ENCODE measurements around the gene CHCHD4. TPM values are rescaled to one million over a fixed set of nuclear protein-coding genes. Genes with fewer than 3 reads are reported as not detected.

CHCHD4 gene
- 13.2 TPM for total RNA-seq

DNA sequence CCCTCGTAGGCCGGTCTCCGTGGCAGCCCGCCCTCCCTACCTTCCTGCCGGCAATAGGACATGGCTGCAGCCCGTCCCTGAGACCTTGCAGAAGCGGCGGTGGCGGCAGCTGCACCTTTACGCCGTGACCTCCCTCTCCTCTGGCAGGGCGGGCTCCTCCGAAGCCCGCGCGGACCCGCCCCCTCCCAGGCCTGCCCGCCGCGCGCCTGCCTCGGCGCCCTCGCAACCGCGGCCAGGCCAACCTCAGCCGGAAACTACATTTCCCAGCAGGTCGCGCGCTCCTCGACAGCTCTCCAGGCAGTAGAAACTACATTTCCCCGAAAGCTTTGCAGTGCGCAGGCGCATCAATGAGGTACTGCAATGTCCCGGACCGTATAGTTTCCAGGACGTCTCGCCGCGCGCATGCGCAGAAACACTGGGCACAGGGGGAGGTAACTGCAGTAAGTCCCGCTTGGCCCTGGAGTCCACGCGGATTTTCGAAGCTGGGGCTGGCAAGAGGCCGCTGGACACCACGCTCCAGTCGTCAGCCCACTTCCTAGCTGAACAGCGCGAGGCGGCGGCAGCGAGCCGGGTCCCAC lies at the start of gene CHCHD4, which contains the start of gene TMEM43:
Gene CHCHD4, minus strand, starts transcription at position 256 of the 578 bp plus-strand sequence. Its CDS starts 194 bp downstream, at position 62.
Gene TMEM43, plus strand, starts transcription at position 438 of the 578 bp plus-strand sequence. CDS start 142 bp downstream, outside the sequence.
- peak; percentile 100 for DNase-seq (ENCODE audit: low spot score)

DNA sequence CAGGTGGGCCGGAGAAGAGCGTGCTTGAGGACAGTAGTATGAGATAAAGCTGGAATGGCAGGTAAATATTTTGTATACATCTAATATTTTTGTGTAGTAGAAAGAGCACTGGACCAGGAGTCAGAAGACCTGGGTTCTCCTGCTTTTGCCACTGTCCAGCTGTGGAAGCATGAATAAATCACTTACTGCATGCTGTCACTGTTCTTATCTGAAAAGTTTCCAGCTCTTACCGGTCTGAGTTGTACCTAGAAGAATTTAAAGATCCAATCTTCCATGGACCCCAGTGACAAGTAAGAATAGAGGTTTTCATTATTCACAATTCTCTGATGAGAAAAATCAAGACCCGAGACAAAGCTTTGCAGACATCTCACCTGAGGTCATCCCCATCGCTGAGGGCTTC lies 47.8 kb upstream of the CHCHD4 start:
- no peak for DNase-seq (ENCODE audit: low spot score)

DNA sequence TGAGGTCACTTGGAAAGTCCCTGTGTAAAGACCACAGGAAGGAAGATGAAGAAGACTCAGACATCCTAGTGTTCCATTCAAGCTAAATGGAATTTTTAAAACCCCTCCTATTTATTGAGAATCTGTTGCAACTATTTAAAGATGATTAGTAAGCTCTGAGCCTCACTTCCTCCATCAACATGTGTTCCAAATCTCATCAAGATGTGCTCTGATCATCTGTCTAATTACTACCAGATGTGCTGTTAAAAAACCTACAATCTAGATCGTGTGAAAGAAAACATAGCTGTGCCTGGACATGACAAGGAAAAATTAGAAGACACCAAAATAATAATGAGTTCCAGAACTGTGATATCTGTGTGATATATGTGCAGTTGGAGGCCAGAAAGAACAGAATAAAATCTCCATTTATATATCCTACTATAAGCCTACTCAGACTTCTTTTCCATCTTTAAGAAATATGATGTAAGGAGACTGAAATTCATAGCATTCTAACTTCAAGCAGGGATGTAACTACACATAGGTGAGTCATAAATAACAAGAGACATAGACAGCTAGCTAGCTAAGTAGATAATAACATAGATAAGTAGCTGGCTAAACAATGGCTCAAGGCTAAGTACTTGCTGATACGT lies 46.0 kb upstream of the CHCHD4 start:
- no peak for DNase-seq (ENCODE audit: low spot score)

DNA sequence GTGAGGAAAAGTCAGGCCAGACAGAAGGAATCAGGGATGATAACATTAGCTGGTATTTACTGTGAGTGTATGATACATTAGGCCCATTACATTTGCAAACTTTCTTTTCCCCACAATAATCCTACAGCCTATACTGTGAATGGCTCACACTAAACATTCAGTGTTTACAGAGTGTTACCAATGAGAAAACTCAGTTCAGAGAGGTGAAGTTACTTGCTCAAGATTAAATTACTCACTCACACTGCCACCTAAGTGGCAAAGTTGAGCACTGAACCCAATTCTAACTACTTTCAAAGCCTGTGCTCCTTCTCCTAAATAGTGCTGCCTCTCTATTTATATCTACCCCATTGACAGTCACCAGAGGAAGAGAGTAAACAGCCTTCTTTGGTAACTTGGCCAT lies 45.2 kb upstream of the CHCHD4 start:
- DNase-seq (ENCODE audit: low spot score) = no peak

DNA sequence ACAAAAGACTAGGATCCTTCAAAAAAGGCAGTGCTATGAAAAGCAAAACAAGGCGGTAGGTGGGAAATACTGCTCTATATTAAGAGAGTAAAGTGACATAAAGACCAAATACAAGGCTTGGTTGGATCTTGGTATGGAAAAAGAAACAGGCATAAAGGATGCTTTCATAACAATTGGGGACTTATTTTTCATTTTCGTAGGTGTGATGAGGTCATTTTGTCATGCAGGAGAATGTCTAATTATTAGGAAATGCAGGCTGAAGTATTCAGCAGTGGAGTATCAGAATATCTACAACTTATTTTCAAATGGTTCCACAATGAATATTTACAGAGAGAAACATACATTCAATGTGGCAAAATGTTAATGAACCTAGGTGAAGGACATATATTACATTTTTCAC lies 44.8 kb upstream of the CHCHD4 start:
- DNase-seq (ENCODE audit: low spot score) = no peak

DNA sequence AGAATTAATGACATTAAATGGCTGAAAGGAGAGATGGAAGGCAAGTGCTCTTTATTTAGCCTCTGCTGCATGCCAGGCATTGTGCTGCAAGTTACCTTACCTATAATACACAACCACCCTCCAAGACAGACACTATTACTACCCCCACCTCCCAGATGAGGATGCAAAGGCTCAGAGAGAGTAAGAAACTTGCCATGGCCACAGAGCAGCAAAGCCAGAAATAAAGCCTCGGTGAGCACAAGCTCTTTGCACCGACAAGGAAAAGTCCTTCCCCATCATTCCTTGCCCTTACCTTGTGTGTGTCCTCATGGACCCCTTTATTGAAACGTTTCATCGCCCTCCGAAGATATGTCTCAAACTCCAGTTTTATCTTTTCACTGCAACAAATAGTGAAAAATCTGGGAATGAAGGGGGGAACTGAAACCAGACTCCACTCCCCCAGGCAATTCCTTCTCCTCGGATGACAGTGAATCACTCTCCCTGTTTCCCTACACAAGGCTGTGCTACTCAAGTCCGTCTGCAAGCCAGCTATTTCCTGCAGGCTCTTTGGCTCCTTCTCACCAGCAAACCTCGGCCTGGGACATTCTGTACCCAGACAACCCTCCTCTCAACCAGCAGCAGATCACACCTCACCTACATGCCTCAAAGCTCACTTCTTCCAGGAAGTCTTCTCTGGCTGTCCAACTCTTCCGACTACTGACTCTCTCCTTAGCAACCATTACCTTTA lies 42.4 kb upstream of the CHCHD4 start:
- no peak for DNase-seq (ENCODE audit: low spot score)

DNA sequence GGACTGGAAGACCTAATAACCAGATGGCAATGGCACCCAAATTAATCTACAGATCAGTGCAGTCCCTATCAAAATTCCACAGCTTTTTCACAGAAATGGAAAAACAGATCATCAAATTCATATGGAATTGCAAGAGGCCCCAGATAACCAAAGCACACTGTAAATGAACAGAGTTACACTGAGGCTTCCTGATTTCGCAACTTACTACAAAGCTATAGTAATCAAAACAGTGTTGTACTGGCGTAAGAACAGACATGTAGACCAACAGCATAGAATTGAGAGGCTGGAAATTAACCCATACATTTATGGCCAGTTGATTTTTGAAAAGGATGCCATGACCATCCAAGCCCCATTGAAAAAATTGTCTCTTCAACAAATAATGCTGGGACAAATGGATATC lies 37.5 kb upstream of the CHCHD4 start:
- DNase-seq (ENCODE audit: low spot score) = no peak

DNA sequence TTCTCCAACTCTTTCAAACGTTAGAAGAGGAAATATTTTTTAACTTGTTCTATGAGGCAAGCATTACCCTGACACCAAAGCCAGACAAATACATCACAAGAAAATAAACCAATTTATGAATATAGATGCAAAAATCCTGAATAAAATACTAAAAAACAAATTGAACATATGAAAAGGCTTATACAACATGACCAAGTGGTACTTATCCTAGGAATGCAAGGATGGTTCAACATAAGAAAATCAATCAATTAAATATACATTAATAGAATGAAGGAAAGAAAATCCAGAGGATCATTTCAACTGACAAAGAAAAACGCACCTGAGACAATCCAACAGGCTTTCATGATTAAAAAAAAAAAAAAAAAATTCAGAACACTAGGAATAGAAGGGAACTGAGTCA lies 36.6 kb upstream of the CHCHD4 start:
- no peak for DNase-seq (ENCODE audit: low spot score)

DNA sequence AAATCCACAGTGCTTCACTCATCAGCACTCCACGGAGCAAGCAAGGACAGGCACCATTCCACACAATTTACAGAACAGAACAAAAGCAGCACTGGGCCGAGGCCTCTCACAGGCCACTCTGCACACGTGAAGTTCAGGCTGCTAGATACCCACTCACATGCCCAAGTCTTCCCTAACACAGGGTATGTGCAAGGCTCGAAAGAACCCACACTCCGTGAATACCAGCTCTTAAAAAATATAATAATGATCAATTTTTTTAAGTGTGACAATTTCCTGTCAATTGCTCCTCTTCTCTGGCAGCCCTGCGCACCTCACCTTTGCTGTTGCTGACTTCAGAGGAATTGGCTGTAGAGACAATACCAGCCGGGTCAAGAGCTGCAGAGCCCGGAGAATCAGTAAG lies 34.8 kb upstream of the CHCHD4 start:
- DNase-seq (ENCODE audit: low spot score) = no peak

DNA sequence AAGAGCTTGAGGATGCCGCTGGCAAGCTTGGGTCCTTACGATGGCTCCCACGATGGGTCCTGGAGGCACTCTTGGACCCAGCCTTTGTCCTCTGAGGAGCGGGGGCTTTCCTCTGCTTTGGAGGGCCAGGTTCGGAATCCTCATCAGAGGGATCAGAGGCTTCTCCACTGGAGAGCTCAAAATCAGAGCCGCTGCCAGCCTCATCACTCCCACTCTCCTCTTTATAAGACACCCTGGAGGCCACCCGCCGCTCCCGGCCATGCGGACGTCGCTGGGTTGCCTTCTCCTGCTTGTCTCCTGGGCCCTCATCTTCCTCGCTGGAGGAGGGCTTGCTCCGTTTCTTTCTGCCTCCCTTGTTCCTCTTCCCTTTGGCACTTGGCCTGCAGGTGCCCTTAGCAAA lies 33.7 kb upstream of the CHCHD4 start:
- DNase-seq (ENCODE audit: low spot score) = no peak

DNA sequence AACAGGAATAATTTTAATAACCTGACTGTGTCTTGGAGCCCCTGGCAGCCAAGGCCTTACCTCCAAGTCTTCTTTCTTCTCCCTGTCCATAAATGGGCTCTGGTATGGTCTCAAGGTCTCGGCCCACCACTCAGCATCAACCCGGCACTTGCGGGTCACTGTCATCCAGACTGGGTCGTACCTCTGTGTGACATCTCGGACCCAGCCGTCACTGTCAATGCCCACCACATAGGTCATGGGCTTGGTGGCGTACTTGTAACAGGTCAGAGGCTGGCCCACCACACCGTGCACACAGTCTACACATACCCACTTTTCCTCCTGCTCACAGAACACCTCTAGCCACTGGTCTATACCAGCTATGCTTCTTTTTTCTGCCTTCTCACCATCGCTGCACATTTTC lies 33.3 kb upstream of the CHCHD4 start:
- no peak for DNase-seq (ENCODE audit: low spot score)

DNA sequence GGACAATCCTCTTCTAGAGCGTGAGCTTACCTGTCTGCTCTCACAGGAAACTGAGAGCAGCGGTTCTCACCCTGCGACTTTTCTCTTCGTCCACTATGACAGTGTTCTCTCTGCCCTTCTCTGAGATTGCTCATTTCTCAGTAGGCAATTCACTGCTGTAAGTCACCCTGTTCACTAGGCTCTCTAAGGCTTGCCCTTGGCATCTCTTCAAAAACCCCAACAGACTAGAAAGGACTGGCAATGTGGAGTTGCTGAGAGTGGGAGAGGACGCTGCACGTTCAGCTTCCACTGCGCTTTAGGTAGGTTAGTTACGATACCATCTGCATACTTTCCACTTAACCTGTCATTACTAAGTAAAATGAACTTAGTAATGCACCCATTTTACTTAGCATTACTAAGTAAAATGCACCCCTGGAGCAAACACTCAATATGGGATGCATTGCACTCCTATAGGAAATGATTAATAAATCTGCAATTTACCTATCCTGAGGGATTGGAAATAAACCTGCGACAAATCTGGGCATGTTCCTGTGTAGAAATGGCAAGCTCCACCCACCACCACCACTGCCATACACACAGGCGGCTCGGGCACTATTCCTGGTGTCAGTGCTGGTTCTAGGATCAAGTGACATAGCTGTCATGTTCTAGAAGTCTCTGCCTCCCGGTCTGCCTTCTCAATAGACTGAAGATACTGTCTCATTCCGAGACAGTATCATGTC lies 32.3 kb upstream of the CHCHD4 start:
- DNase-seq (ENCODE audit: low spot score) = no peak

DNA sequence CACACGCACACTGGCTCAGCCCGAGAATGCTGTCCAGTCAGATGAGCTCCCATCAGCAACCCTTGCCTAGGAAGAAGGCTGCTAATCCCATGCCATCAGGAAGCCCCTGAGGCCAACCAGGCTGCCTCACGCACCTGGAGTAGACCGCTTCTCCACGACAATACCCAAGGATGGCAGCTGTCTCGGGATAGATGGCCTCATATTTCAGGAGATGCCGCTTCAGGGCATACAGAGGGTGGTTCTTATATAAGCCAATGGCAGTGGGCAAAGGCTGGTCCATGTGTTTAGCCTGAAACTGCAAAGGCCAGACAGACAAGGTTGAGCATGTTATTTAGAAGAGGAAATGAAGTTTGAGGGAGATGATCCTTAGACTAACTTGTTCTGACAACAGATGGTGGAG lies 31.5 kb upstream of the CHCHD4 start:
- DNase-seq (ENCODE audit: low spot score) = no peak

DNA sequence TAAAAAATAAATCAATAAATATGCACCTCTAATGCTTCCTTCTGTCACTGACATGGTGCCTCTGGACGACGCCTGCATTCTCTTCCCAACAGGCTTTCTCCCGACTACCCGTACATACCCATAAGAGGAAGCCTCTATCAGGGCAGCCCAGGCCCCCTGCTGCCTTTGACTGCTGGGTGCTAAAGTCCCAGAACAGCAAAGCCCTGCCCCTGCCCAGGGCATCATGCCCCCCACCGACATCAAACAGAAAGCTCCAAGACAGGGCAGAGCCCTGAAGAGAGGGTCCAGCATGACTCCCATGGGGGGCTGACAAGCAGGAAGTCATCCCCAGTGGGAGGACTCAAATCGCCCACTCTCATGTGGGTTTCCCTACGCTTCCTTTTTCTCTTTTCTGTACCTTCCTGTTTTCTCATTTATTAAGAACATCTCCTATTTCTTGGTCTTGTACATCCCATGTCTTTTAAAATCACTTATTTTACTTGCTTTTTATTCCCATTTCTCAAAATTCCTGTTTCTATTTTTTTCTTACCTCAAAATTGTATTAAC lies 30.3 kb upstream of the CHCHD4 start:
- DNase-seq (ENCODE audit: low spot score) = no peak

DNA sequence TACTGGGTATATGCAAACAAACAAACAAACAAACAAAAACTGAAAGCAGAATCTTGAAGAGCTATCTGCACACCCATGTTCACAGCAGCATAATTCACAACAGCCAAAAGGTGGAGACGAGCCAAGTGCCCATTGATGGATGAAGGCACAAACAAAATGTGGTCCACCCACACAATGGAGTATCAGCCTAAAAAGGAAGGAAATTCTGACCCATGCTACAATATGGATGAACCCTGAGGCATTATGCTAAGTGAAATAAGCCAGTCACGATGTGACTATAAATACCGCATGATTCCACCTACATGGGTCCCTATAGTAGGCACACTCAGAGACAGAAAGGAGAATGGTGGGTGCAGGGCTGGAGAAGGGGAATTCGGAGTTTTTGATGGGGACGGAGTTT lies 29.6 kb upstream of the CHCHD4 start:
- no peak for DNase-seq (ENCODE audit: low spot score)

DNA sequence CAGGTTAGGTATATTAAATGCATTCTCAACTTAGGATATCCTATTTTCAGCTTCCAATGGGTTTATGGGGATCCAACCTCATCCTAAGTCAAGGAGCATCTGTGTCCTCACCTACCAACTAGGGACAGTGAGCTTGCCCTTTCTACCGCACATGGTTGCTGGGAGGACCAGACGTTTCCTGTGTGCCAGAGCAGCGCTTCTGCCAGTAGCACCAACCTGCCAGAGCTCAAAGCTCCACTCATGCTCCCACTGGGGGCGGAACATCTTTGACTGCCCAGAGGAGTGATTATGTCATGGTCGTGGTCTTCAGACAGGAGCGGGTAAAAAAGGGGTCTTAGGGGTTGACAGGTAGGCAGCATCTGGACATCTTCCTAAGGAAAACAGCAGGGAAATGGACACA lies 29.0 kb upstream of the CHCHD4 start:
- no peak for DNase-seq (ENCODE audit: low spot score)

DNA sequence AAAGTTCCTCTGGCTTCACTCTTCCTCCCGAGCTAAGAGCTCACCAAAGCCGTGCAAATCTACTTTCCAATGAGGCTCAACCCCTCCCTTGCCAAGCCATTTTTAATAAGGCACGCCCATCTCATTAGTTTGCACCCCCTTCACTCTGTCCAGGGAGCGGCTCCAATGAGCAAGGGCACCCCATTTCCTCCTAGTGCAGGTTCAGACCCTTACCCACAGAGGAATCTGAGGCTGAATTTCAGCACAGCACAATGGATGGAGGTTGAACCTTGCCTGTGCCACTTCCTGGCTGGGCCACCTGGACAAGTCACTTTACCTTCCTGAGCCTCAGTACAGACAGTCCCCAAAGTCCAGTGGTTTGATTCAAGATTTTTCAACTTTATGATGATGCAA lies 28.3 kb upstream of the CHCHD4 start:
- DNase-seq (ENCODE audit: low spot score) = no peak

DNA sequence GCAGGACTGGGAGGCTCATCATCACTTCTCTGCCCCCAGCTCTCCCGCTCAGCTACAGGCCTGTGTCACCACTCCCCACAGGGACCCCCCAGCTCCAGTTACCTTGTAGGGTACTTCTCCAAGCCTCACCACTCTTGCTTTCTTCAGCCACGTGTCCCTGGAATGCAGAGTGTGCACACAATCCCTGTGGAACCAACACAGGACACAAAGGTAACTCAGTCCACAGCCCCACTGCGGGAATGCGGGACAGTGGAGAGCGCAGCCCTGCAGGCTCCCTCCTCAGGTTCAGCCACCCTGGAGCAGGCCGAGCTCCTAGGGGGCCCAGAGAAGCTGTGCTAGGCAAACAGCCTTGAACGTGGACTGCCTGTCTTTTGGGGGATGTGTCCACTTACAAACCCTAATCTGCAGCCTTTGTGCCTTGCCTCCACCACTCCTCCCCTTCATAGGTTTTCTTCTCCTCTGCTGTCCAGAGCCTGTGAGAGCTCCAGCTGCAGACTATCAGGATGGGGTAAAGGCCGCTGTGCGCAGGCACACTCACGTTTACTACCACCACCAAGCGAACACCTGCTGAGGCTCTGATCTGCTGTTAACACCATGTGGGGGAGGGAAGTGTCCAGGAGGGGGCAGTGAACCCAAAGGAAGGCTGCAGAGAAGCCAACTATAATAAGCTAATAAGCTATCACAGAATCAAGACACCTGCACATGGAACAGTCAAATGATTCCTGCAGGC lies 27.7 kb upstream of the CHCHD4 start:
- DNase-seq (ENCODE audit: low spot score) = no peak

DNA sequence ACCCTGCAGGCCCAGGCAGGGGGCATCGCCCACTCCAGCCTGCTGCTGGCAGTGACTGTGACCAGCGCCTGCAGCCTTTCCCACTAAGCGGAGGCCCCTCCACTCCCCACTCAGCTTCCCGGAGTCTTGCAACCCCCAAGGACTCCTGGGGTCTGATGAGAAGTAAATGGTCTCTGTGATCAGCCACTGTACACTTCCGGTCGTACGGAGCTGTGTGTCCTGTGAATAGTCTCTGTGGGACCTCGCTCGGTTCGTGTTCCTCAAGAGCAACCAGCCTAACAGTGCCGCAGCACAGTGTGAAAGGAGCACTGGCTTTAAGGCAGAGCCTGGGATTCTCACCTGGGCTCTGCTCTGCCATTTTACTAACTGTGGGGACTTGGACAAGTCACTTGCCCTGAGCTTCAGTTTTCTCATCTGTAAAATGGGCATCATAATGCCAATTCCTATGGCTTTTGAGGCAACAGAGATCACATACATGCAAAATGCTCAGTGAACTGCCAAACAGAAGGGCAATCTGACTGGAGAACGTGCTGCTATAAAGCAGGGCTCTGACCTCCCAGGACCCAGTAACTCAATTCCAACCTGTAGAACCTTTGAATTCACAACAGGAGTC lies 26.9 kb upstream of the CHCHD4 start:
- no peak for DNase-seq (ENCODE audit: low spot score)

DNA sequence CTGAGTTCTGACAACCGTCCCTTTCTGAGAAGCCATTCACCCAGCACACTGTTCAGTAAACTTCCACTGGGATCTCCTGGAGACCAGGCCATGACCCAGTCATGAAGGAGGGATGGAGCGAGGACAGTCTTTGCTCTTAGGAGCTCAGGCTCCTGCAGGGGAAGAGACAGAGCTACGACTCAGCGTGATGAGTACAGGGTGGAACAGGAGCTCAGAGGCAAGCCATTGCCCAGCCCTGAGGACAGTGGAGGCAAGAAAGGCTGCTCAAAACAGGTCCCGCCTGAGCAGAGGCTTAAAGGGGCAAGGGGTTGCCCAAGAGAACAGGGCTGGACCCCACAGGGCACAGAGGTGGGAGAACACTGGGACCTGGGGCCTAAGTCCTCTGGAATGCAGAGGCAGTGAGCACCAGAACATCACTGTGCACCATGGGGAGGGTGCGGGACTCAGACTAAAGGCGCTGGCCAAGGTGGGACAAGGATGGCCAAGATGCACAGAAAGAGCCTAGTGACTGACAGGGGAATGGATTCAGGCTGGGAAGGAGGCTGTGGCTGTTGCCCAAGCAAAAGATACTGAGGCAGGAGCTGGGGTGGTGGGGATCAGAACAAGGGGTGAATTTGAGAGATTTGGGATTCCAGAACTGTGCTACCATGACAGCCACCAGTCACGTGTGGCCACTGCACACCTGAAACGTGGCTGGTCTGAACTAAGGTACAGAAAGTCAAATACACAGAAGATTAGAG lies 26.0 kb upstream of the CHCHD4 start:
- DNase-seq (ENCODE audit: low spot score) = no peak
